ENCODE measurements around the gene TSR3. TPM values are rescaled to one million over a fixed set of nuclear protein-coding genes. Genes with fewer than 3 reads are reported as not detected.

Gene TSR3
- total and polyA plus RNA-seq, 9 donors: 6.3 to 74.6 (median 40.7) TPM

DNA sequence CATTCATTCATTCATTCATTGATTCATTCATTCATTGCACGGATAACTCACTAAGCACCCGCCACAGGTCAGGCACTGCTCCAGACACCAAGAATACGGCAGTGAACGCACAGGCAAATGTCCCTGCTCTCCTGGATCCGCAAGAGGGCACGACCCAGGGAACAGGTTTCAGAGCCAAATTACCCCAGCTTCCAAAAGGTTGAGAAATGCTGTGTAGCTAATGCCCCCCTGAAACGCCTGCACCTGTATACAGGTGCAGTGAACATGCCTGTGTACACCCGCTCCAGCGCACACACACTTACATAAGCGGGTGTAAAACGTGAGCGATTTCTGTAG is 51.8 kb downstream of the TSR3 start:
- H3K36me3 ChIP-seq: no peaks in the 10 kb centered on the region
- peaks cover 1% of the 10 kb centered on the region for H3K4me1 ChIP-seq (ENCODE audit: insufficient read depth)
- 67 to 78% (median 74%) methylated on average over 12 of the region's 12 CpGs for WGBS, 3 donors
- TF ChIP-seq EP300 (IDR thresholded peaks at IDR 0.05) (no peak), POLR2A (IDR thresholded peaks at IDR 0.05) (no peak)
- TF ChIP-seq, protein P1, sequence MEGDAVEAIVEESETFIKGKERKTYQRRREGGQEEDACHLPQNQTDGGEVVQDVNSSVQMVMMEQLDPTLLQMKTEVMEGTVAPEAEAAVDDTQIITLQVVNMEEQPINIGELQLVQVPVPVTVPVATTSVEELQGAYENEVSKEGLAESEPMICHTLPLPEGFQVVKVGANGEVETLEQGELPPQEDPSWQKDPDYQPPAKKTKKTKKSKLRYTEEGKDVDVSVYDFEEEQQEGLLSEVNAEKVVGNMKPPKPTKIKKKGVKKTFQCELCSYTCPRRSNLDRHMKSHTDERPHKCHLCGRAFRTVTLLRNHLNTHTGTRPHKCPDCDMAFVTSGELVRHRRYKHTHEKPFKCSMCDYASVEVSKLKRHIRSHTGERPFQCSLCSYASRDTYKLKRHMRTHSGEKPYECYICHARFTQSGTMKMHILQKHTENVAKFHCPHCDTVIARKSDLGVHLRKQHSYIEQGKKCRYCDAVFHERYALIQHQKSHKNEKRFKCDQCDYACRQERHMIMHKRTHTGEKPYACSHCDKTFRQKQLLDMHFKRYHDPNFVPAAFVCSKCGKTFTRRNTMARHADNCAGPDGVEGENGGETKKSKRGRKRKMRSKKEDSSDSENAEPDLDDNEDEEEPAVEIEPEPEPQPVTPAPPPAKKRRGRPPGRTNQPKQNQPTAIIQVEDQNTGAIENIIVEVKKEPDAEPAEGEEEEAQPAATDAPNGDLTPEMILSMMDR (IDR thresholded peaks at IDR 0.05): no peak
- no peaks in the 10 kb centered on the region for H3K9me3 ChIP-seq
- H3K27me3 ChIP-seq: peaks cover 8% of the 10 kb centered on the region
- H3K27ac ChIP-seq: no peak overlapping the region
- H3K4me3 ChIP-seq: no peak overlapping the region
- DNase-seq: no peak
- intact Hi-C loops (cut with DNase I): no loop called here

Other genes with a start within 250 kb of the TSR3 start
- 100 to 1,000 TPM in 5 of 7 donors, 10 to 100 TPM in 2; 36.5 to 217 (median 120) TPM for gene CACNA1H, start 198.8 kb downstream of the TSR3 start, total RNA-seq
- 10 to 100 TPM in 1 of 2 donors, 1 to 10 TPM in 1; 7.3 to 80.4 TPM for gene CACNA1H, start 198.8 kb downstream of the TSR3 start, polyA plus RNA-seq
- 1 to 10 TPM in 1 of 7 donors, under 1 TPM in 1, not detected in 5; 0.22 to 1.3 TPM for gene TPSG1, start 126.6 kb downstream of the TSR3 start, total RNA-seq
- gene TPSG1, start 126.6 kb downstream of the TSR3 start, polyA plus RNA-seq: under 1 TPM in 1 of 2 donors, not detected in 1; 0.08 TPM
- gene TPSB2, start 121.7 kb downstream of the TSR3 start, total RNA-seq: 1 to 10 TPM in 4 of 7 donors, not detected in 3; 1.4 to 7.4 (median 4.4) TPM
- 10 to 100 TPM in 1 of 2 donors, 1 to 10 TPM in 1; 1.0 to 17.3 TPM for gene TPSB2, start 121.7 kb downstream of the TSR3 start, polyA plus RNA-seq
- gene TPSAB1, start 111.2 kb downstream of the TSR3 start, total RNA-seq: 10 to 100 TPM in 1 of 7 donors, 1 to 10 TPM in 3, under 1 TPM in 1, not detected in 2; 0.83 to 12.5 (median 8.3) TPM
- 10 to 100 TPM in 1 of 2 donors, 1 to 10 TPM in 1; 3.1 to 16.2 TPM for gene TPSAB1, start 111.2 kb downstream of the TSR3 start, polyA plus RNA-seq
- under 1 TPM in 3 of 7 donors, not detected in 4; 0.23 to 0.69 (median 0.65) TPM for gene TPSD1, start 95.8 kb downstream of the TSR3 start, total RNA-seq
- under 1 TPM in 1 of 2 donors, not detected in 1; 0.56 TPM for gene TPSD1, start 95.8 kb downstream of the TSR3 start, polyA plus RNA-seq
- gene UBE2I, start 42.2 kb downstream of the TSR3 start, total RNA-seq: 100 to 1,000 TPM in 5 of 7 donors, 10 to 100 TPM in 2; 63.9 to 180 (median 145) TPM
- 100 to 1,000 TPM; 104 to 258 TPM for gene UBE2I, start 42.2 kb downstream of the TSR3 start, polyA plus RNA-seq
- 10 to 100 TPM in 1 of 7 donors, 1 to 10 TPM in 5, under 1 TPM in 1; 0.25 to 26.1 (median 2.6) TPM for gene BAIAP3, start 18.2 kb downstream of the TSR3 start, total RNA-seq
- under 1 TPM; 0.25 to 0.63 TPM for gene BAIAP3, start 18.2 kb downstream of the TSR3 start, polyA plus RNA-seq
- gene GNPTG, start 53 bp upstream of the TSR3 start, total RNA-seq: 10 to 100 TPM; 47.8 to 68.1 (median 55.4) TPM
- gene GNPTG, start 53 bp upstream of the TSR3 start, polyA plus RNA-seq: 10 to 100 TPM; 26.0 to 67.8 TPM
- 10 to 100 TPM; 13.3 to 39.8 (median 32.5) TPM for gene UNKL, start 62.8 kb upstream of the TSR3 start, total RNA-seq
- 10 to 100 TPM in 1 of 2 donors, 1 to 10 TPM in 1; 7.0 to 44.8 TPM for gene UNKL, start 62.8 kb upstream of the TSR3 start, polyA plus RNA-seq
- 10 to 100 TPM; 10.1 to 18.6 (median 15.8) TPM for gene UQCC4, start 68.9 kb upstream of the TSR3 start, total RNA-seq
- 10 to 100 TPM in 1 of 2 donors, 1 to 10 TPM in 1; 4.0 to 17.5 TPM for gene UQCC4, start 68.9 kb upstream of the TSR3 start, polyA plus RNA-seq
- gene PERCC1, start 79.2 kb upstream of the TSR3 start, total RNA-seq: under 1 TPM in 1 of 7 donors, not detected in 6; 0.62 TPM
- under 1 TPM in 1 of 2 donors, not detected in 1; 0.08 TPM for gene PERCC1, start 79.2 kb upstream of the TSR3 start, polyA plus RNA-seq
- gene CCDC154, start 92.7 kb upstream of the TSR3 start, total RNA-seq: 1 to 10 TPM; 1.3 to 3.5 (median 2.0) TPM
- gene CCDC154, start 92.7 kb upstream of the TSR3 start, polyA plus RNA-seq: 1 to 10 TPM in 1 of 2 donors, not detected in 1; 1.1 TPM
- 10 to 100 TPM; 28.4 to 70.9 (median 62.8) TPM for gene CLCN7, start 123.2 kb upstream of the TSR3 start, total RNA-seq
- 10 to 100 TPM; 16.3 to 31.0 TPM for gene CLCN7, start 123.2 kb upstream of the TSR3 start, polyA plus RNA-seq
- under 1 TPM in 2 of 7 donors, not detected in 5; 0.15 to 0.40 TPM for gene PTX4, start 137.1 kb upstream of the TSR3 start, total RNA-seq
- gene PTX4, start 137.1 kb upstream of the TSR3 start, polyA plus RNA-seq: under 1 TPM in 1 of 2 donors, not detected in 1; 0.05 TPM
- gene TELO2, start 141.5 kb upstream of the TSR3 start, total RNA-seq: 10 to 100 TPM in 6 of 7 donors, 1 to 10 TPM in 1; 9.9 to 36.8 (median 32.8) TPM
- gene TELO2, start 141.5 kb upstream of the TSR3 start, polyA plus RNA-seq: 10 to 100 TPM in 1 of 2 donors, under 1 TPM in 1; 0.27 to 31.7 TPM
- 10 to 100 TPM in 6 of 7 donors, 1 to 10 TPM in 1; 9.2 to 23.7 (median 13.8) TPM for gene TMEM204, start 181.8 kb upstream of the TSR3 start, total RNA-seq
- gene TMEM204, start 181.8 kb upstream of the TSR3 start, polyA plus RNA-seq: 10 to 100 TPM in 1 of 2 donors, 1 to 10 TPM in 1; 6.5 to 35.5 TPM

All from ovary (tissue), 9 donors.